22Rv1 (cell line): ENCODE data around the gene TMEM222.

ENCODE experiments used
- CTCF ChIP-seq: fragments of 450-650 bp; IDR thresholded peaks from 2 replicates; pipeline ENCODE4 v1.5.1; 2017; ENCODE audit warnings: mild to moderate bottlenecking
- ZFX ChIP-seq: fragments of 450-650 bp; IDR thresholded peaks from 2 replicates; pipeline ENCODE4 v1.6.1; 2017; ENCODE audit warnings: antibody characterized with exemption, borderline replicate concordance

GRCh38 chr1:27302612-27303011, 19.4 kb upstream of the TMEM222 start:
- TF ChIP-seq CTCF = no peak
- TF ChIP-seq ZFX = no peak
